ENCODE measurements around the gene HK1.

DNA sequence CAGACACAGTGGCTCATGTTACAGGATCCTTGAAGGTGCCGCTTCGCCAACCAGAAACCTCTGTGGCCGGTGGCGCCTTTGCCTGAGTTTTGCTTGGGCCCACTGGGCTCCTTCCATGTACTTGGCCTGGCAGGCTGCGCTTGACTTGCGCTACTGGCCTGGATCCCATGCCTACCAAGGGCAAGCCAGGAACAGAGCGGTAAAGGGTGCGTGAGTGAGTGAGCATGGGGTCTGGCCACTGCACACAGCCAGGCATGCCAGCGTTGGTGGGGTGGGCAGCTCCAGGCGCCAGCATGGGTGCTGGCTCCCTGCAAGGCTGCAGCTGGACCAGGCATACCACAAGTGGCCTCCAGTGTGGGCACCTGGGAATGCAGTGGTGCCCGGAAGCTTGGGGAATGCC is 156.6 kb downstream of the HK1 start:
- TF ChIP-seq JUND (CRISPR knock-in tag; IDR thresholded peaks at IDR 0.05) (no peak), RFX5 (IDR thresholded peaks at IDR 0.05; ENCODE audit: low read depth, low read length) (no peak), POLR2A (IDR thresholded peaks at IDR 0.05; ENCODE audit: insufficient read depth in 1 of 2, low read depth in 2 of 2, low read length in 2 of 2) (no peak)

All from HepG2 (cell line).